Fibroblast of lung (primary cell): Measurements from ENCODE around the gene GLIS1.

Source experiments
- CTCF ChIP-seq, 2 donors: IDR thresholded peaks in 1 of 2; conservative IDR thresholded peaks in 1 of 2; 1 replicate in 1 of 2; 2 replicates in 1 of 2; pipeline ENCODE4 v1.5.1; 2011 to 2012; ENCODE audit warnings: low read length in 2 of 2, control low read depth in 1 of 2, inconsistent platforms in 1 of 2, low read depth in 1 of 2, mild to moderate bottlenecking in 1 of 2
- EZH2 ChIP-seq: IDR thresholded peaks from 2 replicates; pipeline ENCODE4 v1.5.1; 2012; ENCODE audit warnings: low read length, control low read depth, mild to moderate bottlenecking; ENCODE audit errors: missing control alignments

- no peak for TF ChIP-seq CTCF (conservative IDR thresholded peaks at IDR 0.05 in 1 of 2, IDR thresholded peaks at IDR 0.05 in 1 of 2; ENCODE audit: low read depth in 1 of 2, low read length in 2 of 2)
- TF ChIP-seq EZH2: no peak
These were observed 76.8 kb downstream of the GLIS1 start for GRCh38 chr1:53662169-53662568.
